GM21717 (cell line): ENCODE measurements around the gene SATB1.
"Not testable (repeated sequence)": the region's sequence is repeated elsewhere in the genome, so short reads cannot be mapped to it uniquely, and the experiment has no call there.

ENCODE experiments used
- ATAC-seq: cut with Tn5 transposase; IDR thresholded peaks from one replicate; pipeline ENCODE4 v1.9.1; 2021; ENCODE audit warnings: mild to moderate bottlenecking, moderate library complexity; ENCODE audit not compliant: unreplicated experiment

Gene SATB1

DNA sequence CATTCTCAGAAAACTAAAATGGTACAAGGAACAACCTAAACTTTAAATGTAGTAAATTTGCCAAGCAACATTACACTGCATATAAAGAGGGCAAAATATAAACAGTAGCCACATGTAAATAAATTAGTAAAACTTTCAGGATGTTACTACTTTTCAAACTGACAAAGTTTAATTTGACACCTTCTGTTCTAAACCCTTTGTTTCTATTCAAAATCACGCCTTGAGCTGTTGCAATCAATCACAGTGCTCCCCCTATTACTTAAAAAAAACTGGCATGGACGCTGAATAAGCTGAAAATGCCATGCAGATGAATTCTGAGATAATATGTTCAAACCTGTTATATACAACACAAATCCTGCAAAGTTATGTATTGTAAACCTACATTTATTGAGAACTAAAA is 69.3 kb downstream of the SATB1 start:
- no peak for ATAC-seq

DNA sequence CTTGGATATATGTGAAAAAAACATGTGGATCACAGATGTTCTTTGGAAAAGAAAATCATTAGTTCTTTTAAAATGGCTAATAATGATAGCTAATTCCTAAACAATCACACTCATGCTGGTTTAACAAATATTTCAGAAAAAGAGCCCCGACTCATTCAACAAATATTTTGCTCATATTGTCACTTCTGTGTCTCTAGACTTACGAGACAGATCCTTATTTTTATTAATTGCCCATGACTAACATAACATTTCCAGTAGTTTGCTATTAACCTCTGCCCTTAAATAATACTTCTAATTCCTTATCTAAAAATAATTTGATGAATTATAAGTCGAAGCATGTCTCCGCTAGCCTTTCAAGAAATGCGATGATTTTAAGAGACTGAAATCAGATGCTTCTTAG is 70.4 kb downstream of the SATB1 start:
- no peak for ATAC-seq

DNA sequence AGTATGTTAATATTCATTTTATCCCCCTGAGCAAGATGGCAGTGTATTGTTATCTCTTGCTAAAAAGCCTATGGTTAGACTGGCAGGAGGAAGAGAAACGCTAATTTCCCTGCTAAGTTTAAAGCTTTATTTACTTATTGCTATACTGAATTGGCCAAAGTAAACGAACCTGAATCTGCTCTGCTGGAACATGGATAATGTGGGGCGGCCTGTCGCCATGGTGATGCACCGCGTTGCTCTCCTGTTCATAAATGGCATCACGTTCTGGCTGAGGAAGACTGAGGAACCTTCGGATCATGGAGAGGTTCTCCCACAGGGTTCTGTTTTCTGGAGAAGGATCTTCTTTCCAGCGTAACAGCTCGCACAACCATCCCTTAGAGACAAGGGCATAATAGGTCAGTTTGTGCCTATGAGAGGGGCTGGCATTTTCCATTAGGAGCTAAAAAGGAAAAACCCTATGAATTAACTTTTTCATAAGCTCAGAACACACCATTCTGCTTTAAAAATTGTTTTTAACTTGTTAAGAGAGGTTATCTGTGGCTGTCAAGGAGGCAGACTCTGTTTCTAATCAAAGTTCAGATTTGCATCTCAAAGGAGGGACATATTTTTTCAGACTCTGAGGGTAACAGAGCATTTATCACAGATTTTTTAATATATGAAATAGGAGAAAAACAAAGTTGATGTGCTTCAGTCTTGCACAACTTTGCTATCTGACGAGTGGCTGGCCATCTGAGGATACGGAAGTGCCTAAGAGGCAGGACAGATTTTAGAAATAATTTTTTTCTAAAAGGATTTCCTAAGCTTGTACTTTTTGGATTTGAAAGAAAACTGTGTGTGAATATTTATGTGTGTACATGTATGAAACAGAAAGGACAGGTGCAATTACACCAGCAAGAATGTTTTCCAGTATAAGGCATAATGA is 73.1 kb downstream of the SATB1 start:
- ATAC-seq: no peak

DNA sequence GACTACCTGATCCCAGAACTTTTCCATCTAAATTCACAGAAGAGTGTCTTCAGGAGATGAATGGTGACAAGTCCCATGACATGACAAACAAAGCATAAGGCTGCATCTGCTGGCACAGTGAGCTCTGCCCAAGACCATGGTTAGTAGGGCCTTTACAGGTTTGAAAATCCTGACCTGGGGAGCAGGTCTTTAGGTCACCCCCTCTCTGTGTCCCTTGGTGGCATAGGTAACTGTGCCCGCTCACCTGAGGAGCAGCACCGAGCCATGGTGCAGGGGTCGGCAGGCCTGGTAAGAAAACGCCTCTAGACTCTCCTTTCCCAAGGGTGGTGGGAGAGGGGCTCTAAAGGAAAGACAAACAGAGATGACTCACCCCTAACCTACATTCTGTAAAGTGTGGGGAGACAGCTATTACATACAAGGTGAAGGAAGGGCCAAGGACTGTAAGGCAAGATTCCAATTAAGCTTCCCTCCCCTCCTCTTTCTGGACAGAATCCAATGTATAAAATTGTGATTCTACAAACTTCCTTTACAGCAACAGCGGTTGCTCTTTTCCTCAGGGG is 74.0 kb downstream of the SATB1 start:
- ATAC-seq: no peak

DNA sequence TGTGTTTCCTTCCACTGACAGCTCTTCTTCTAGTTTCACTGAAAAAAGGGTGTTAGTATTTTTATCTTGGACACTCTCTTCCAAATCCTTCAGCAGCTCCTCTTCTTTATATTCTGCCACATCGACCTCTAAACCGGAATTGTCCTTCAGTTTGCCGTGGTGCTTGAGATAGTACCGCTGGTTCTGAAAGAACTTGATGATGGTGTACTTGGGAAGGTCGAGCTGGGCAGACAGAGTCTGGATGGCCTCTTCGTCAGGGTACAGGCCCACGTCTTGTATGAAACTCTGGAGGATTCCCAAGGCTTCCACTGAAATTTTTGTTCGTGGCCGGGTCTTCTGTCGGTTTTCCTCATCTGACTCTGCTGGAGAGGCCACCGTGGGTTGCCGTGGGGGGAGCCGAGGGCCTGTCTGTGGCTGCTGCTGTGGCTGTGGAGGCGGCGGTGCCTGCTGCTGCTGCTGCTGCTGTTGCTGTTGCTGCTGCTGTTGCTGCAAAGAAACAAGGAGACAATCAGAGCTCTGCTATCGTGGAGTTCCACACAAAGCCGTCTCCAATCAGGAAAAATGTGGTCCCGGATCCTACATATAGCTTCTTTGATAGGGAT is 75.8 kb downstream of the SATB1 start:
- ATAC-seq: no peak

DNA sequence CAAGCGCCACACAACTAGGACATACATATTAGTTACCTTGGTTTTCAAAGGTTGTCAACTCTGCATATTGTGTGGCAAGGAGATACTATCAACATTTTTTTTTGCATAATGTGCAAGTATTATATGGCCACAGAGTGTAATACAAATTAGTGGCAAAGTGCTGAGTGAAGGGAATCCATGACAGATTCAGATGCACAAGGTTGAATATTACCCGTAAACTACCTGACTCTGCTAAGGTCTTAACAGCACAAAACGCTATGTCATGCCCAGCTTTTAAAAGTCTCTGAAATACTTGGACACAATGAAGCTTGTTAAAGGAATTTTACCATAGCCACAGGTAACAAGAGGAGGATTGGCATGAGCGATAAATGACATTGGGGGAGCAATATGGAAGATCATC is 79.0 kb downstream of the SATB1 start:
- no peak for ATAC-seq

DNA sequence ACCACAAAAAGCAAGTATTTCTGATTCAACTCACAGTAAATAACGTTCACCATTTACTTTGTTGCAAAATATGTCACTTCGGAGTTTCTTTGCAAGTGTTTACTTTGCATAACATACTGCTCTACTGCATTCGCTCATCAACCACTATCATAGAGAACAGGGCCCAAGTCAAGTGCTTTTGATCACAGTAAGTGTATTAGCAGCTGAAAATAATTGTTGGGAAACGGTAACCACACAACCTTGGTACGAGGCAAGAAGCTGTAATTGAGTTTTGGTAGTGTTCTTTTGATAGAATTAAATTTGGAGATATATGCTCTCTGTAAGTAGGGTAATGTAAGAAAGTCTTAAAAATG is 80.1 kb downstream of the SATB1 start:
- no peak for ATAC-seq

DNA sequence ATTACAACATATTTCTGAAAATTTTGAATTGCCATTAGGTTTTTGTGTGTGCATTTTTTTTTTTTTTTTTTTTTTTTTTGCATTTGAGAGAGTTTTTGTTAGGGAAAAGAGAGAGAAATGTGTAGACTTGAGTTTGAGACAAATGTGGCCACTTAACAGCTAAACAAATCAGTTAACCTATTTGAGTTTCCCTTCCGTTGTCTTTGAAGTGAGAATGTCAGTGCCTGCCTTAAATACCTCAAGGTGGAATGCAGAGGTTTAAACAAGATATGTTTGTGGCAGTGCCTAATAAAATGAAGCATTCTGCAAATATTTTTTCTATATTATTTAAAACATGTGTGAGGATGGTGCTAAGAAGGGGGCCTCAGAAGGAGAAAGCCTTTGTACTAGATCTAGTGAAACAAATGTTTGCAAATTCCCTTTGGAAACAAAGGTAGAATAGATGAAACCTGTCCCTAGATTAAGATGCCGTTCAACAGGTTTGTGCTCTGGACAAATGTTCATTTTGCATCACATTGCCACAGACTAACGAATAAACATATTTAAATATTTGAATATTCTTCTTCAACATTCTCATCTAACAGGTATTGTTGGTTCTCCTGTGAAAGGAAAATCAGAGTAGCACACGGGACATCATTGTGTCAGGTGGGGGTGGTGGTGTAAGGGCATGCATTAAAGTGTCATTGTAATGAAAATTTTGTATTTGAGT is 80.7 kb downstream of the SATB1 start:
- ATAC-seq: no peak

DNA sequence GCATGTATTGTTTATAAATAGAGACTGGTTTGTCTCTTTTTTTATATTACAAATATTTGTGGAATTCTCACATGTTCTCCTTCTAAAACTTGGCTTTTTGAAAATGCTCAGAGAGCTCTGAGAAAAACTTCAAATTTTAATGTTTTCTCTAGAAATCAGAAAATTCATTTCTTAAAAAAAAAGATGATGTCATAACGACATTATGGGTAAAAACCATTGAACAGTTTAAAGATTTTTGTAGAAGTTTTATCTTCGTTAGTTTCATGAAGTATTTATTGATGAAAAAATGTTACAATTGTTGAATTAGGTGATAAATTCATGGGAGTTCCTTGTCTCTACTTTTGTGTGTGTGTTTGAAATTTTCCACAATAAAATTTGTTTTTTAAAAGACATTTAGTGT is 81.3 kb downstream of the SATB1 start:
- ATAC-seq: no peak

DNA sequence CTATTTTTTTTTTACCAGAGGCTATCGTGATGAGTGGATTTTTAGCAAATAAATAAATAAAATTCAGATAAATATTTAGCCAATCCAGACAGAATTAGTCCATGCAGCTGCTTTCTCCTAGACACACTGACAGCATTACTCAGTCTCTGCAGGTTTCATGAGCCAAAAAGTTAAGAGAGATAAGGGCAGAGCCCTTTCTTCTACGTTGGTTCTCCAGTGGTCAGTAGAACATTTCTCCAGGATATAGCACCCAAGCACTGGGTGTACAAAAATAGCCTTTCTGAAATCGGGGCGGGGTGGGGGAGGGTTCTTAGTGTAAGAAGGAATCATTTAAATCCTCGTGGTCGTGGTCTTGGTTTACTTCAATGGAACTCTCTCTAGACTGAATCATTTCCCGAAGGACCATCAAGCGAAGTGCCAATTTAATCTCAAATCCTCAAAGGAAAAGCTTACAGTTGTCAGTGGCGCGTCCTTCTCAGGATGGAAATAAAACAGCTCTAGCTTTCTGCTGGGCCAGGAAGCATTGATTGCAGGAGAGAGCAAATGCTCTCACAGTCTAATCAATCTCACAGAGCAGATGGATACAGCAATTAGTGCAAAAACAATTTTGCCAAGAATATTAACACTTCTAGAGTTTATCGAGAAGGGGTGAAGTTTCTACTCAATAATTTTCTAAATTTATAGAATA is 86.2 kb downstream of the SATB1 start:
- ATAC-seq: no peak

DNA sequence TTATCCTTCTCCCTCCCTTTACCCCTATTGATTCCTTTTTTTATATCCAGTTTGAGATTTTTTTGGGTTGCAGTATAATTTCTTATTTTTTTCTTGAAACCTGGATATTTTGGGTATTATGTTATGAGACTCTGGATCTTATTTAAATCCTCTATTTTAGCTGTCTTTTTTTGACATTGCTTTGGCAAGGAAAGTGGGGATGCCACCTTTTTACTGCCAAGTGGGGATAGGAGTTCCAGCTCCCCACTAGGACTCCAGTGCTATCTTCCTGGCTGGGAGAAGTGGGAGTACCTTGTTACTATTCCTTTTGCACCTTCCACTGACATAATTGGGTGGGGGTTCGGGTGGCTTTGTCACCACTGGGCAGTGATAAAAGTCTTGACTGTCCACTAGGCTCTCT is 87.9 kb downstream of the SATB1 start:
- no peak for ATAC-seq

DNA sequence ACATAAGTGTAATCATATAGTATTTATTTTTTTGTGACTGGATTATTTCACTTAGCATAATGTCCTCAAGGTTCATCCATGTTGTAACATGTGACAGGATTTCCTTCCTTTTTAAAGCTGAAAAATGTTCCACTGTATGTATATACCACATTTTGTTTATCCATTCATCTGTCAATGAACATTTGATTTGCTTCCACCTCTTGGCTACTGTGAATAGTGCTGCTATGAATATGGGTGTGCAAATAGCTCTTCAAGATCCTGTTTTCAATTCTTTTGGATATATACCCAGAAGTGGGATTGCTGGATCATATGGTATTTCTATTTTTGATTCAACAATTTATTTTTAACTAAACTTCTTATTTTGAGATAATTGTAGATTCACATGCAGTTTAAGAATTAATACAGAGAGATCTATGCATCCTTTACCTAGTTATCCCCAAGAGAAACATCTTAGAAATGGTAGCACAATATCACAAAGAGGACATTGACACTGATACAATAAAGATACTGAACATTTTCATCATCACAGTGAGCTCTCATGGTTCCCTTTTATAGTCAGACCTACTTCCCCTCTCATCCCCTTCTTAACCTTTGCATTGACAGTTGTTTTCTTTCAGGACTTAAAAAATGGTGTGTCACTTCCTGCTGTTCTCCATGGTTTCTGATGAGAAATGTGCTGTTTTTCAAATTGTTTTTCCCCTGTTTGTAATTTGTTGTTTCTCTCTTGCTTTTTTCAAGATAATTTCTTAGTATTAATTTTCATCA is 90.1 kb downstream of the SATB1 start:
- ATAC-seq: no peak

DNA sequence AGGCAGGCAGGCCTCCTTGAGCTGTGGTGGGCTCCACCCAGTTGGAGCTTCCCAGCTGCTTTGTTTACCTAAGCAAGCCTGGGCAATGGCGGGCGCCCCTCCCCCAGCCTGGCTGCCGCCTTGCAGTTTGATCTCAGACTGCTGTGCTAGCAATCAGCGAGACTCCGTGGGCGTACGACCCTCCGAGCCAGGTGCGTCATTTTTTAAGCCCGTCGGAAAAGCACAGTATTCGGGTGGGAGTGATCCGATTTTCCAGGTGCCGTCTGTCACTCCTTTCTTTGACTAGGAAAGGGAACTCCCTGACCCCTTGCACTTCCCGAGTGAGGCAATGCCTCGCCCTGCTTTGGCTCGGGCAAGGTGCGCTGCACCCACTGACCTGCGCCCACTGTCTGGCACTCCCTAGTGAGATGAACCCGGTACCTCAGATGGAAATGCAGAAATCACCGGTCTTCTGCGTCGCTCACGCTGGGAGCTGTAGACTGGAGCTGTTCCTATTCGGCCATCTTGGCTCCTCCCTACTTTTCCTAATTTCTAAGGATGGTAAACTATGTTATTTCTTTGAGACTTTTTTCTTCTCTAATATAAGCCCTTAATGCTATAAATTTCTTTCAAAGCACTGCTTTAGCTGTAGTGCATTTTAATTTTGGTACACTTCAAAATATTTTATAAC is 94.2 kb downstream of the SATB1 start:
- ATAC-seq: not testable (repeated sequence)

DNA sequence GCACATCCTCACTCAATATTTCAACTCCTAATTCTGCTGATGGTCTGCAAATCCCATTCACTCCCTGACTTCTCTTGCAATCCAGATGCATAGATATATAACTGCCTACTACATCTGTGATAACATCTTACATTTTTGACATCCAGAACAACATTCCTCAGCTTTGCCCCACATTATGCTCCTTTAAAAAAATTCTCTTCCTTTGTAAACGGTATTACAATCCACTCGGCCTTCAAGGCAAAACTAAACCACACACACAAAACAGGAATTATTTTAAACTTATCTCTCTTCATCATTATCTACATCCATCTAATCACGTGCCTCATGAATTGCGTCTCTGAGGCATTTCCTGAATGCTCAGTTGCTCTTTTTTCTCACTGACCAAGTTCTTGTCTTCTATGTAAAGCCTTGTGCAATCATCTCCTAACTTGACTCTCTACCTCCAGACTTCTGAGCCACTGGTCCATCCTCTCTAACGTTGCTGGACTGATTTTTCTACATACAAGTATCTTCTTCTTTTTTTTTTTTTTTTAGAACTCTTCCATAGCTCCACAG is 117.0 kb downstream of the SATB1 start:
- ATAC-seq: no peak

DNA sequence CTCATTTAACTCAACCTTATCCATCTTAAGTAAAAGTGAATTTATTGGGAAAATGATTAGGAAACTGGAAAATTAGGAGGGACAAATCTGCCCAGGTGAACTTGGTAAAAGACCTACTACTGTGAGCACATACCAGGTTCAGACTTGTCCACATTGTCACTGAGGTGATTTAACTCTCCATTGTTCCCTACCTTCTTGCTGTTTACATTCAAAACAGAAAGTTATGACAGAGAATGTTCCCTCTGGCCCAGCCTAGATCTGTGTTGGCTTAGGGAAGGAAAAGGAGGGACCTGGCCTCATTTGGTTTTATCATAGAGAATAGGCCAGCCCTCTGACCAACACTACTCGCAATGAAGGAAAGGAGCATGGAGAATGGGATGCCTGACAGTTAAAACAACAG is 117.6 kb downstream of the SATB1 start:
- no peak for ATAC-seq

DNA sequence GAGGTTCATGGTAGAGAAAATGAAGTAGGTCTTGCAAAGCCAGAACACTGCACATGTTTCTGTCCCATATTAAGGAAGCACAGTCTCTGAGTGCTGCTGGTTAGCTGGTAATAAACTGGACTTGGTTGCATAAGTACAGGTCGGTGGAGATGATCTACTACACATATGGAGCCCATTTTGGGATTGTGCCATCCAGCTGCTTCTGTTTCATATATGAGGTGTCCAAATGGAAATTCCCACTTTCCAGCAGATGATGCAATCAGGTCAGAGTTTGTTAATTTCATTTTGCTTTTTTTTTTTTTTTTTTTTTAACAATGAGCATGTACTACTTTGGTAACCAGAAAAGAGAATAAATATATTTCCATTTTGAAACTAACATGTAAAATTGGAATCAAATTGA is 122.6 kb downstream of the SATB1 start:
- ATAC-seq: no peak

DNA sequence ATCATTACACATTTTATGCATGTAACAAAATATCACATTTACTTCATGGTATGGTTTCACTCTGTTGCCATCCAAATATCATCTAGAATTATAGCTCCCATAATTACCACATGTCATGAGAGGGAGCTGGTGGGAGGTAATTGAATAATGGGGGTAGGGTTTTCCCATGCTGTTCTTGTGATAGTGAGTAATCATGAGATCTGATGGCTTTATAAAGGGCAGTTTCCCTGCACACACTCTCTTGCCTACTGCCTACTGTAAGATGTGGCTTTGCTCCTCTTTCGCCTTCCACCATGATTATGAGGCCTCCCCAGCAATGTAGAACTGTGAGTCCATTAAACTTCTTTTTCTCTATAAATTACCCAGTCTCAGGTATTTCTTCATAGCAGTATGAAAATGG is 123.4 kb downstream of the SATB1 start:
- ATAC-seq: no peak

DNA sequence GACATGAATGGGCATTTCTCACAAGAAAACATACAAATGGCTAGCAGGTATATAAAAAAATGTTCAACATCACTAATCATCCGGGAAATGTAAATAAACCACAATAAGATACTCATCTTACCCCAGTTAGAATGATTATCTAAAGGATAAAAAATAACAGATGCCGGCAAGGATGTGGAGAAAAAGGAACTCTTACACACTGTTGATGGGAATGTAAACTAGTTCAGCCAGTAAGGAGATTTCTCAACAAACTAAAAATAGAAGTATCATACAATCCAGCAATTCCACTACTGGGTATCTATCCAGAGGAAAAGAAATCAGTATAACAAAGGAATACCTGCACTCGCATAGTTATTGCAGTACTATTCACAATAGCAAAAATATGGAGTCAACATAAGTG is 124.2 kb downstream of the SATB1 start:
- ATAC-seq: no peak

DNA sequence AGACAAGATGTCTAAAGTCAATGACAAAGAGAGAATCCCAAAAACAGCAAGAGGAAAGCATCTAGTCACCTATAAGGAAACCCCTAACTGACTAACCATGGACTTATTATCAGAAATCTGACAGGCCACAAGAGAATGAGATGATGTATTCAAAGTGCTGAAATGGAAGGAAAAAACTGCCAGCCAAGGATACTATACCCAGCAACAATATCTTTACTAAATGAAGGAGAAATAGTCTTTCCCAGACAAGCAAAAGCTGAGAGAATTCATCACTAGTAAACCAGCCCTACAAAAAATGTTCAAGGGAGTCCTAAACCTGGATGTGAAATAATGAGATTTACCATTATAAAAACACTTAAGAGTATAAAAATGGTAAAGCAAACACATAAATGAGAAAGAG is 128.0 kb downstream of the SATB1 start:
- ATAC-seq: no peak
